ENCODE measurements around the gene ZNF157.
A peak's percentile ranks its signal among the peaks of the same experiment; 100 is the strongest.
"Not testable (repeated sequence)": the region's sequence is repeated elsewhere in the genome, so short reads cannot be mapped to it uniquely, and the experiment has no call there.

The ZNF157 gene

GRCh38 chrX:47380837-47381236 lies 10.5 kb downstream of the ZNF157 start:
- H3K4ac ChIP-seq (ENCODE audit: low read length); H3K27ac ChIP-seq (replicated peaks; ENCODE audit: low read length); H2AFZ ChIP-seq (ENCODE audit: low read length); H3K4me3 ChIP-seq (ENCODE audit: low read length in 2 of 2); H3K27me3 ChIP-seq (ENCODE audit: control insufficient read depth in 3 of 3, insufficient read depth in 3 of 3, low read depth in 1 of 3, low read length in 3 of 3); H3K4me1 ChIP-seq (ENCODE audit: control insufficient read depth in 2 of 2, insufficient read depth in 1 of 2, low read depth in 1 of 2, low read length in 2 of 2); H2AK5ac ChIP-seq (ENCODE audit: low read depth, low read length); H2BK5ac ChIP-seq (ENCODE audit: low read length); H3K79me1 ChIP-seq (ENCODE audit: low read depth, low read length); H3K36me3 ChIP-seq (replicated peaks in 1 of 2; ENCODE audit: control insufficient read depth in 2 of 2, insufficient read depth in 2 of 2, low read length in 2 of 2); H3K14ac ChIP-seq (ENCODE audit: low read length); H3K4me2 ChIP-seq (ENCODE audit: insufficient read depth, low read length, poor library complexity, severe bottlenecking); H3K23ac ChIP-seq (ENCODE audit: low read depth, low read length, poor library complexity); H2BK12ac ChIP-seq (ENCODE audit: low read length); H4K8ac ChIP-seq (ENCODE audit: low read depth, low read length); H2BK120ac ChIP-seq (ENCODE audit: low read depth, low read length); H3K9ac ChIP-seq (ENCODE audit: low read depth, low read length, poor library complexity); DNase-seq (ENCODE audit: low spot score); H4K91ac ChIP-seq (ENCODE audit: low read depth, low read length, poor library complexity); H3K9me3 ChIP-seq (replicated peaks in 1 of 2; ENCODE audit: control insufficient read depth in 2 of 2, insufficient read depth in 1 of 2, low read depth in 1 of 2, low read length in 2 of 2); H2BK15ac ChIP-seq (ENCODE audit: low read length); H3K18ac ChIP-seq (ENCODE audit: low read length): not testable (repeated sequence)

GRCh38 chrX:47384502-47384901 lies 14.1 kb downstream of the ZNF157 start:
- no peak overlapping the region for H4K91ac ChIP-seq (ENCODE audit: low read depth, low read length, poor library complexity)
- H2BK120ac ChIP-seq (ENCODE audit: low read depth, low read length): no peak overlapping the region
- H3K79me1 ChIP-seq (ENCODE audit: low read depth, low read length): no peaks in the 10 kb centered on the region
- WGBS, 2 donors (ENCODE audit: extremely low coverage in 2 of 2, insufficient read length in 2 of 2, insufficient replicate concordance in 1 of 2): no CpG with 5 or more reads among the region's 8 CpGs
- no peak overlapping the region for H3K4ac ChIP-seq (ENCODE audit: low read length)
- H3K14ac ChIP-seq (ENCODE audit: low read length): no peak overlapping the region
- H2BK15ac ChIP-seq (ENCODE audit: low read length): no peak overlapping the region
- no peak overlapping the region for H2BK5ac ChIP-seq (ENCODE audit: low read length)
- H3K4me2 ChIP-seq (ENCODE audit: insufficient read depth, low read length, poor library complexity, severe bottlenecking): no peak overlapping the region
- no peak overlapping the region for H4K8ac ChIP-seq (ENCODE audit: low read depth, low read length)
- no peaks in the 10 kb centered on the region for H3K27me3 ChIP-seq (ENCODE audit: control insufficient read depth in 3 of 3, insufficient read depth in 3 of 3, low read depth in 1 of 3, low read length in 3 of 3)
- H3K23ac ChIP-seq (ENCODE audit: low read depth, low read length, poor library complexity): no peak overlapping the region
- no peak overlapping the region for H2BK12ac ChIP-seq (ENCODE audit: low read length)
- H3K9me3 ChIP-seq (replicated peaks in 1 of 2; ENCODE audit: control insufficient read depth in 2 of 2, insufficient read depth in 1 of 2, low read depth in 1 of 2, low read length in 2 of 2): no peaks in the 10 kb centered on the region
- no peak overlapping the region for H2AK5ac ChIP-seq (ENCODE audit: low read depth, low read length)
- no peak overlapping the region for H3K18ac ChIP-seq (ENCODE audit: low read length)
- no peaks in the 10 kb centered on the region for H3K4me1 ChIP-seq (ENCODE audit: control insufficient read depth in 2 of 2, insufficient read depth in 1 of 2, low read depth in 1 of 2, low read length in 2 of 2)
- no peak overlapping the region for H2AFZ ChIP-seq (ENCODE audit: low read length)
- peak; percentile 70 for DNase-seq (ENCODE audit: low spot score)
- no peak overlapping the region for H3K27ac ChIP-seq (replicated peaks; ENCODE audit: low read length)
- H3K9ac ChIP-seq (ENCODE audit: low read depth, low read length, poor library complexity): no peak overlapping the region
- no peak overlapping the region for H3K4me3 ChIP-seq (ENCODE audit: low read length in 2 of 2)
- H3K36me3 ChIP-seq (replicated peaks in 1 of 2; ENCODE audit: control insufficient read depth in 2 of 2, insufficient read depth in 2 of 2, low read length in 2 of 2): no peaks in the 10 kb centered on the region

GRCh38 chrX:47390780-47391179 lies 20.4 kb downstream of the ZNF157 start:
- no peak overlapping the region for H3K23ac ChIP-seq (ENCODE audit: low read depth, low read length, poor library complexity)
- H2BK12ac ChIP-seq (ENCODE audit: low read length): no peak overlapping the region
- no peak overlapping the region for H3K4me3 ChIP-seq (ENCODE audit: low read length in 2 of 2)
- WGBS, 2 donors (ENCODE audit: extremely low coverage in 2 of 2, insufficient read length in 2 of 2, insufficient replicate concordance in 1 of 2): no CpG with 5 or more reads among the region's 1 CpG
- H2AK5ac ChIP-seq (ENCODE audit: low read depth, low read length): no peak overlapping the region
- no peaks in the 10 kb centered on the region for H3K79me1 ChIP-seq (ENCODE audit: low read depth, low read length)
- H2BK5ac ChIP-seq (ENCODE audit: low read length): no peak overlapping the region
- H3K4ac ChIP-seq (ENCODE audit: low read length): no peak overlapping the region
- no peak overlapping the region for H3K27ac ChIP-seq (replicated peaks; ENCODE audit: low read length)
- H2AFZ ChIP-seq (ENCODE audit: low read length): peak overlapping the region; percentile 37
- no peak overlapping the region for H3K14ac ChIP-seq (ENCODE audit: low read length)
- no peak overlapping the region for H3K18ac ChIP-seq (ENCODE audit: low read length)
- peaks cover 0 to 10% (median 0%) of the 10 kb centered on the region in 3 experiments for H3K27me3 ChIP-seq (ENCODE audit: control insufficient read depth in 3 of 3, insufficient read depth in 3 of 3, low read depth in 1 of 3, low read length in 3 of 3)
- no peaks in the 10 kb centered on the region for H3K36me3 ChIP-seq (replicated peaks in 1 of 2; ENCODE audit: control insufficient read depth in 2 of 2, insufficient read depth in 2 of 2, low read length in 2 of 2)
- H2BK15ac ChIP-seq (ENCODE audit: low read length): no peak overlapping the region
- DNase-seq (ENCODE audit: low spot score): no peak
- H2BK120ac ChIP-seq (ENCODE audit: low read depth, low read length): no peak overlapping the region
- H4K8ac ChIP-seq (ENCODE audit: low read depth, low read length): no peak overlapping the region
- H3K9ac ChIP-seq (ENCODE audit: low read depth, low read length, poor library complexity): no peak overlapping the region
- H4K91ac ChIP-seq (ENCODE audit: low read depth, low read length, poor library complexity): no peak overlapping the region
- no peaks in the 10 kb centered on the region for H3K9me3 ChIP-seq (replicated peaks in 1 of 2; ENCODE audit: control insufficient read depth in 2 of 2, insufficient read depth in 1 of 2, low read depth in 1 of 2, low read length in 2 of 2)
- no peaks in the 10 kb centered on the region for H3K4me1 ChIP-seq (ENCODE audit: control insufficient read depth in 2 of 2, insufficient read depth in 1 of 2, low read depth in 1 of 2, low read length in 2 of 2)
- no peak overlapping the region for H3K4me2 ChIP-seq (ENCODE audit: insufficient read depth, low read length, poor library complexity, severe bottlenecking)

- H4K8ac ChIP-seq (ENCODE audit: low read depth, low read length): no peak overlapping the region
- no peak overlapping the region for H3K4me2 ChIP-seq (ENCODE audit: insufficient read depth, low read length, poor library complexity, severe bottlenecking)
- H2AK5ac ChIP-seq (ENCODE audit: low read depth, low read length): no peak overlapping the region
- peaks cover 16 to 37% of the 10 kb centered on the region in 2 donors for H3K9me3 ChIP-seq (replicated peaks in 1 of 2; ENCODE audit: control insufficient read depth in 2 of 2, insufficient read depth in 1 of 2, low read depth in 1 of 2, low read length in 2 of 2)
- no peak overlapping the region for H3K9ac ChIP-seq (ENCODE audit: low read depth, low read length, poor library complexity)
- H2AFZ ChIP-seq (ENCODE audit: low read length): no peak overlapping the region
- H3K14ac ChIP-seq (ENCODE audit: low read length): no peak overlapping the region
- peaks cover 0 to 2% of the 10 kb centered on the region in 2 donors for H3K36me3 ChIP-seq (replicated peaks in 1 of 2; ENCODE audit: control insufficient read depth in 2 of 2, insufficient read depth in 2 of 2, low read length in 2 of 2)
- no peaks in the 10 kb centered on the region for H3K79me1 ChIP-seq (ENCODE audit: low read depth, low read length)
- H3K4ac ChIP-seq (ENCODE audit: low read length): no peak overlapping the region
- no peak overlapping the region for H3K23ac ChIP-seq (ENCODE audit: low read depth, low read length, poor library complexity)
- no peak overlapping the region for H2BK15ac ChIP-seq (ENCODE audit: low read length)
- no peak overlapping the region for H4K91ac ChIP-seq (ENCODE audit: low read depth, low read length, poor library complexity)
- no peak overlapping the region for H3K18ac ChIP-seq (ENCODE audit: low read length)
- no peak overlapping the region for H2BK12ac ChIP-seq (ENCODE audit: low read length)
- no peak overlapping the region for H3K4me3 ChIP-seq (ENCODE audit: low read length in 2 of 2)
- no peaks in the 10 kb centered on the region for H3K4me1 ChIP-seq (ENCODE audit: control insufficient read depth in 2 of 2, insufficient read depth in 1 of 2, low read depth in 1 of 2, low read length in 2 of 2)
- no CpG with 5 or more reads among the region's 8 CpGs for WGBS, 2 donors (ENCODE audit: extremely low coverage in 2 of 2, insufficient read length in 2 of 2, insufficient replicate concordance in 1 of 2)
- H3K27me3 ChIP-seq (ENCODE audit: control insufficient read depth in 3 of 3, insufficient read depth in 3 of 3, low read depth in 1 of 3, low read length in 3 of 3): no peaks in the 10 kb centered on the region
- DNase-seq (ENCODE audit: low spot score): no peak
- H3K27ac ChIP-seq (replicated peaks; ENCODE audit: low read length): no peak overlapping the region
- no peak overlapping the region for H2BK120ac ChIP-seq (ENCODE audit: low read depth, low read length)
- H2BK5ac ChIP-seq (ENCODE audit: low read length): no peak overlapping the region
Measured at GRCh38 chrX:47413179-47413594, 42.8 kb downstream of the ZNF157 start.
